K562 (cell line): ENCODE measurements around the gene KLF13. TPM values are rescaled to one million over a fixed set of nuclear protein-coding genes. Genes with fewer than 3 reads are reported as not detected.

Experiments used
- ARID1B ChIP-seq: fragments of 450-650 bp; IDR thresholded peaks from 2 replicates; pipeline ENCODE4 v1.6.1; 2016; ENCODE audit warnings: antibody characterized with exemption, mild to moderate bottlenecking, inconsistent platforms
- CBFA2T3 ChIP-seq: fragments of 450-650 bp; IDR thresholded peaks from 2 replicates; pipeline ENCODE4 v1.6.1; 2017
- CBX8 ChIP-seq: fragments of 200-600 bp; sonication (generic); IDR thresholded peaks from 2 replicates; pipeline ENCODE4 v1.6.1; 2012; ENCODE audit warnings: borderline replicate concordance, mixed run types, low read depth, mild to moderate bottlenecking, moderate library complexity, mixed read lengths, low read length, control low read depth, inconsistent platforms; ENCODE audit not compliant: poor library complexity, severe bottlenecking; ENCODE audit errors: extremely low read depth
- CGGBP1 ChIP-seq: fragments of 250-450 bp; sonication (Bioruptor Pico); IDR thresholded peaks from 2 replicates; pipeline ENCODE4 v1.9.0; 2021; ENCODE audit warnings: mild to moderate bottlenecking
- DEAF1 ChIP-seq: fragments of 450-650 bp; formaldehyde crosslinking; IDR thresholded peaks from 2 replicates; pipeline ENCODE4 v1.4.0; 2020; ENCODE audit warnings: mild to moderate bottlenecking, moderate library complexity
- ESRRA ChIP-seq: fragments of 450-650 bp; IDR thresholded peaks from 2 replicates; pipeline ENCODE4 v1.6.1; 2014; ENCODE audit warnings: low read depth, mild to moderate bottlenecking, moderate library complexity, borderline replicate concordance
- MECOM ChIP-seq: fragments of 250-450 bp; sonication (Bioruptor Pico); IDR thresholded peaks from 2 replicates; pipeline ENCODE4 v1.8.0; 2022; ENCODE audit warnings: inconsistent platforms
- MTA3 ChIP-seq: fragments of 450-650 bp; formaldehyde crosslinking; IDR thresholded peaks from 2 replicates; pipeline ENCODE4 v1.6.1; 2017; ENCODE audit warnings: mild to moderate bottlenecking, borderline replicate concordance
- NCOA4 ChIP-seq: fragments of 450-650 bp; IDR thresholded peaks from 2 replicates; pipeline ENCODE4 v1.6.1; 2018; ENCODE audit warnings: mild to moderate bottlenecking; ENCODE audit not compliant: partially characterized antibody
- NCOR1 ChIP-seq: fragments of 450-650 bp; IDR thresholded peaks from 2 replicates; pipeline ENCODE4 v1.6.1; 2016; ENCODE audit warnings: mild to moderate bottlenecking, moderate library complexity
- NFIC ChIP-seq: fragments of 450-650 bp; IDR thresholded peaks from 2 replicates; pipeline ENCODE4 v1.6.1; 2017; ENCODE audit warnings: mild to moderate bottlenecking, inconsistent platforms
- NR2C2 ChIP-seq, 2 experiments: fragments of 200-800 bp in 1 of 2; sonication (Bioruptor generic) in 1 of 2; sonication (generic) in 1 of 2; formaldehyde crosslinking in 1 of 2; IDR thresholded peaks; 2 replicates each; pipeline versions ENCODE4 v1.6.1 to v1.8.0; 2016 to 2022; ENCODE audit warnings: mild to moderate bottlenecking in 1 of 2, missing compliant biosample characterization in 1 of 2, missing genetic modification characterization in 1 of 2, missing genetic modification reagents in 1 of 2
- PRMT5 ChIP-seq: sonication (generic); formaldehyde crosslinking; IDR thresholded peaks from 2 replicates; pipeline ENCODE4 v1.5.0; 2020; ENCODE audit warnings: missing genetic modification reagents
- SMARCA4 ChIP-seq: fragments of 450-650 bp; IDR thresholded peaks from 2 replicates; pipeline ENCODE4 v1.6.1; 2016
- STAT5B ChIP-seq: fragments of 250-450 bp; sonication (Bioruptor Pico); IDR thresholded peaks from 2 replicates; pipeline ENCODE4 v1.8.0; 2021; ENCODE audit warnings: mild to moderate bottlenecking, inconsistent platforms
- ZBTB33 ChIP-seq: sonication (generic); formaldehyde crosslinking; IDR thresholded peaks from 2 replicates; pipeline ENCODE4 v1.8.1; 2023; ENCODE audit warnings: mild to moderate bottlenecking, missing genetic modification reagents
- ZBTB34 ChIP-seq: fragments of 250-450 bp; sonication (Bioruptor Pico); IDR thresholded peaks from 2 replicates; pipeline ENCODE4 v1.8.0; 2021; ENCODE audit warnings: mild to moderate bottlenecking, moderate library complexity
- ZBTB9 ChIP-seq: fragments of 450-650 bp; formaldehyde crosslinking; IDR thresholded peaks from 2 replicates; pipeline ENCODE4 v1.4.0; 2020; ENCODE audit warnings: mild to moderate bottlenecking, moderate library complexity
- ZNF24 ChIP-seq: fragments of 450-650 bp; IDR thresholded peaks from 2 replicates; pipeline ENCODE4 v1.6.1; 2016
- ZNF707 ChIP-seq: fragments of 250-450 bp; sonication (Bioruptor Pico); conservative IDR thresholded peaks from 2 replicates; pipeline ENCODE4 v1.8.0; 2022; ENCODE audit warnings: inconsistent platforms, mild to moderate bottlenecking, moderate library complexity
- ZNF740 ChIP-seq, 3 experiments: fragments of 200-800 bp in 1 of 3; sonication (Bioruptor generic) in 1 of 3; sonication (generic) in 1 of 3; formaldehyde crosslinking in 1 of 3; IDR thresholded peaks; 2 replicates each; pipeline versions ENCODE4 v1.6.1 to v1.8.0; 2016 to 2022; ENCODE audit warnings: mild to moderate bottlenecking in 2 of 3, missing compliant biosample characterization in 2 of 3, missing genetic modification characterization in 2 of 3, missing genetic modification reagents in 1 of 3
- polyA plus RNA-seq, 8 experiments: library from polyadenylated mRNA; depleted of rRNA in 4 of 8; stranded (reverse) in 5 of 8; unstranded in 3 of 8; fragments of >200 nt; fragmentation: Nextera tagmentation in 2 of 8; fragmentation: Illumina TruSeq in 1 of 8; extraction: Ambion mirVana in 2 of 8; extraction: Trizol in 1 of 8; gene quantifications; 2 replicates each; pipeline versions ENCODE4 v1.2.1 to v1.2.3, GENCODE V29; 2011 to 2014; ENCODE audit warnings: inconsistent platforms in 1 of 8, missing spikeins in 1 of 8
- total RNA-seq, 7 experiments: library from RNA; depleted of rRNA in 6 of 7; stranded (reverse); fragments of >200 nt in 6 of 7; fragmentation: Illumina TruSeq in 2 of 7; extraction: Trizol in 2 of 7; gene quantifications; 2 replicates each; pipeline versions ENCODE4 v1.2.1 to v1.2.3, GENCODE V29; 2011 to 2021; ENCODE audit warnings: low replicate concordance in 1 of 7

The KLF13 gene
- total and polyA plus RNA-seq, 9 of the 15 experiments (the other 6 are each of a cell fraction or from before 2014, with no cell fraction given) = 1.8 to 10.5 (median 4.8) TPM

- TF ChIP-seq NCOA4 = no peak
- peak; percentile 35; the same call in 1 of the 2 replicates for TF ChIP-seq NFIC
- TF ChIP-seq ARID1B = peak; percentile 85
- no peak for TF ChIP-seq ZNF707
- no peak for TF ChIP-seq CGGBP1 (CRISPR knock-in tag)
- TF ChIP-seq ZNF24 = no peak
- 0 out of 2 replicates have a peak, but pooled peaks have one; percentile 52 for TF ChIP-seq MTA3
- TF ChIP-seq MECOM = no peak
- peak; percentile 45; the same call in 1 of the 2 replicates for TF ChIP-seq ESRRA
- no peak for TF ChIP-seq PRMT5 (CRISPR knock-in tag)
- no peak for TF ChIP-seq NR2C2 (CRISPR knock-in tag; IDR thresholded peaks at IDR 0.05)
- no peak for TF ChIP-seq NR2C2 (tag; IDR thresholded peaks at IDR 0.05)
- TF ChIP-seq ZBTB33 = no peak
- no peak for TF ChIP-seq ZBTB34
- TF ChIP-seq STAT5B (CRISPR knock-in tag) = no peak
- no peak for TF ChIP-seq DEAF1
- TF ChIP-seq NCOR1 = peak; percentile 45
- TF ChIP-seq ZBTB9 (CRISPR knock-in tag) = 0 out of 2 replicates have a peak, but pooled peaks have one; percentile 49
- no peak for TF ChIP-seq CBX8
- TF ChIP-seq ZNF740 (CRISPR knock-in tag; IDR thresholded peaks at IDR 0.05) = no peak
- no peak for TF ChIP-seq ZNF740 (tag; IDR thresholded peaks at IDR 0.05)
- TF ChIP-seq SMARCA4 = peak; percentile 56
- peak; percentile 80 for TF ChIP-seq CBFA2T3
Measured at GRCh38 chr15:31365655-31366127, 39.1 kb downstream of the KLF13 start (continued).
